ENCODE data around the gene DGCR2.
"Not testable (repeated sequence)": the region's sequence is repeated elsewhere in the genome, so short reads cannot be mapped to it uniquely, and the experiment has no call there.

Gene DGCR2

DNA sequence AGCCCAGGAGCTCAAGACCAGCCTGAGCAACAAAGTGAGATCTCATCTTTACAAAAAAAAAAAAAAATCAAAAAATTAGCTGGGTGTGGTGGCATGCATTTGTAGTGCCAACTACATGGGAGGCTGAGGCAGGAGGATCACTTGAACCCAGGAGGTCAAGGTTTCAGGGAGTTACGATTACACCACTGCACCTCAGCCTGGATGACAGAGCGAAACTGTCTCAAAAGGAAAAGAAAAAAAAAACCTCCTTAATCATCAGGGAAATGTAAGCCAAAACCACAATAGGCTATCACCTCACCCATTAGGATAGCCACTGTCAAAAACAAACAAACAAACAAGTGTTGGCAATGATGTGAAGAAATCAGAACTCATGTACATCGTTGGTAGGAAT lies 13.4 kb downstream of the DGCR2 start:
- DNase-seq (ENCODE audit: low spot score) = no peak

DNA sequence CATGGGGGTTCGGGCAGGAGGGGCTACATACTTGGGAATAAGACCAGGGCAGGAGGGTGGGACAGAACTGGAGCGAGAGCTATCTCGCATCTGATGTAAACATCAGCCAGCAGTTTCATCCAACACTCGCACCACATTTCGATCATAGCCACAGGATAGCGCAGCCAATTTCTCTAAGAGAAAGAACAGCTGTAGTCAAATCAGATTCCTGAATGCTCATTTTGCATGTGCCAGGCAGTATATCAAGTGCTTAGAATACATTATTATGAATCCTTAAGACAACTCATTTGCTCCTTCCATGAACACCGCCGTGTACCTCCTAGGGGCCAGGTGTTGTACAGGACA lies 14.5 kb downstream of the DGCR2 start:
- DNase-seq (ENCODE audit: low spot score) = no peak

DNA sequence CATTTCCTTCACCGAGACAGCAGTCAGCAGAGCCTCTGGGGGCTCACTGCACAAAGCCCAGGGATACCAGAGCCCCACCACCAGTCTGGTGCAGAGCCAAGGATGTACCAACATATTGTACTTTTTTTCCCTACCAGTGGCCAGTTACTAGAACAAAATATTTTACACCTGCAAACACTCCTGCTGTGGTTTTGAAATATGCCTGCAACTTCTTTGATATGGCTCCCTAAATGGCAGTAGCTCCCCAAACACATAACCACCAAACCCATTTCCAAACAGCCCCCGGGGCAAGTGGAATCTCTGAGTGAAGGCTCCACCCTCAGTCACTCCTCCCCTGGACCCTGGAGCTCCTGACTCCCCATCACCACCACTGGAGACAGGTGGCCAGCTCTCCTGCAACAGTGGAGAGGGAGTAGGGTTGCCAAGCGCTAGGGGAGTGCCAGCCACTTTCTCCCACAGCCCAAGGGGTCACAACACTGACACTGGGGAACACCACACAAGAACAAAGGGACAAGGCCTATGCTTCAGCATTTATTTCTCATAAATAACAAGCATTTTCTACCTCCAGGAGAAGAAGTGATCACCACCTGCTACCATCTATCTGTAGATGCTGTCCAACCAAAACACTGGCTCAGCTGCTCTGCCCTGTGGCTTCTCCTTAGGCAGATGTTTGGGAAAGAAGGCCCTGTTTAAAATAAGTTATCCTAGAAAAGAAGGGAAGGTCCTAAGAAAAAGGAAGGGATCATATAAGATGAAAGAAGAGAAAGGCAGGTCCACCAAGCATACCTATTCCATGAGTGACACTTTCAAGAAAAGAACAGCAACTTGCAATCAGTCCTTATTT lies 15.1 kb downstream of the DGCR2 start:
- DNase-seq (ENCODE audit: low spot score) = no peak

DNA sequence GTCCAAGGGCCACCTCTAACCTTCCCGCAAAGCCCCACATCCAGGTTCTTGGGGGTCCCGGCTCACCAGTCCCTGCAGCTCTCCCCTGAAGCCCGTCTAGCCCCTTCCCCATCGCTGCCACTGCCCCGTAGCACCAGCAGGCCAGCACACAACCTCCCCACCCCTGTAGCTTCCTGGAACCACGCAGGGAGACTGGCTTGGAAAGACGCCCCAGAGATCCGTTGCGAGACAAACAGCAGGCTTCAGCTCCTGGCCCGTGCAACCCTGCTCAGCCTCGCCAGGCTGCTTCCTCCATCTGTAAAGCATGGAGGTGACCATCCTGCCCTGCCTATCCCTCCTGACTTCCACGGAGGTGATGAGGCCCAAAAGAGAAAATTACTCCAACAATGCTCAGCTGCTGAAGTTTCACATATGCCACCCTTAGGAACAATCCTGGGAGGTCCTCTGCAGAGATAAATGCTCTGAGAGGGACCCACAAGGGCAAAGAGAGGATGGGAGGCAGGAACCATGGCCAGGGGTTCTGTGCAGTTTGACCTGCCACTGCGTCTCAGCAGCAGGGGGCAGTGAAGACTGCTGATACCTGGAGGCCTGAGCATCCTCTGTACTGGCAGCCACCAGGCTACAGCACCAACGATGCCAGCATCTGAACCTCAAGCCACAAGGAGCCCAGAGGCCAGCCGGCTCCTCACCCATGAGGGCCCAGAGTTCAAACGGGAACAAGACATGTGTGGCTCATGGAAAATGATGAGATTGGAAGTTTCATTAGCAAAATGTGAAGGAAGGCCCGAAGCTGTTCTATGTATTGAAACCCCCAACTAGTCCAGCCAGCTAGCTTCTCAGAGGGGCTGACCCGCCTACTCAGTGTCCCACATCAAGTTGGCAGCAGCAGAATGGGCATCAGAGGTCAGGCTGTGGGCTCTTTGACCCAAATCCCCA lies 16.1 kb downstream of the DGCR2 start:
- peak; percentile 45 for DNase-seq (ENCODE audit: low spot score)

DNA sequence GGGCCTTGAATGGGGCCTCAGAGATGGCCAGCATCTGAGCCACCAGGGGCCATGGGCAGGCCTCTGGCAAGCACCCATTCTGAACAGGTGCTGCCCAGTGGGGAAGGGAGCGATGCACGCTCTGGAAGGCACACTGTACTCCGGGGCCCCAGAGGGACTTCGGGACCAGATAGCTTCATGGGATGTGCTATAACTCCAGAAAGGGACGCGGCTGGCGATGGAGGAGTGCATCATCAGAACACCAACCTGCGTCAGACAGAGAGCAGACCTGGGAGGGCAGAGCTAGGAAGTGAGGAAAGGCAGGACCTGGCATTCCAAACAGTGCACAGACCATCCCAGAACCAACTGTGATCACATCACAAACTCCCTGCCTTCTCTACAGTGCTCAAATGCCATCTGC lies 16.8 kb downstream of the DGCR2 start:
- DNase-seq (ENCODE audit: low spot score) = no peak

DNA sequence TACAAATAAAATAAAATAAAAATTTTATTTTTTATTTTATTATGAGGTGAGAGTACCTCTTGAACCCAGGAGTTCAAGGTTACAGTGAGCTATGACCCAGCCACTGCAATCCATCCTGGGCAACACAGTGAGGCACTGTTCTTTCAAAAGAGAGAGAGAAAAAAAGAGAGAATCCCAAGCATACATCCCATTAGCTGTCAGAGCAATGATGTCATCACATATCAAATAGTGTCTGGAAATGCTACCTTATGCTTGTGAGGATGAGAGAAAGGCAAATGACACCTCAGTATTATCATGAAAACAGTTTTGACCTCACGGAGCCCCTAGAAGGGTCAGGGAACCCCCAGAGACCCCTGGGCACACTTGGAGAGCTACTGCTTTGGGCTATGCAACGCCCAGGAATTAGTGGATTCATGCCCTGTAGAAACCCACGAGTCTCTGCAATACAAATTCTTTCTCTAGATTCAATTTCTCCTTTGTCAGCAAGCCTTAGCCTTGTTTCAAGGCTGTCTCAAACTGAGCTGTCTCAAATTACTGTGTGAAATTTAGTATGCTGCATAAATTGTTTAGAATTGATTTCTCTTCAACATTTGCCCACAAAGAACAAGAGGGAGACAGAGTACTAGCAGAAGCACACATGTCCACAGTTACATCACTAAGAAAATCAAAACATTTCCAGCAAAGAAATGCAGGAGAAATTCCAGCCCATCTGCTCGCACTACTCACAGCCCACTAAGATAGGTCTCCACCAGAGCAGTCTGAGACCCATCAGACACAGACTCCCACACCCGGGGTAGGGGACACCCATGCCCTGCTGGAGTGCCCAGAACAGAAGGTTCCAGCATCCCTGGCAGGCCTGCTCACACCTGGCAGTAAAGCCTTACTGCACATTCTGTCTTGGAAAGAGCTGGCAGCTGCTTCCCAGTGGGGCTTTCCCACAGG lies 18.1 kb downstream of the DGCR2 start:
- no peak for DNase-seq (ENCODE audit: low spot score)

DNA sequence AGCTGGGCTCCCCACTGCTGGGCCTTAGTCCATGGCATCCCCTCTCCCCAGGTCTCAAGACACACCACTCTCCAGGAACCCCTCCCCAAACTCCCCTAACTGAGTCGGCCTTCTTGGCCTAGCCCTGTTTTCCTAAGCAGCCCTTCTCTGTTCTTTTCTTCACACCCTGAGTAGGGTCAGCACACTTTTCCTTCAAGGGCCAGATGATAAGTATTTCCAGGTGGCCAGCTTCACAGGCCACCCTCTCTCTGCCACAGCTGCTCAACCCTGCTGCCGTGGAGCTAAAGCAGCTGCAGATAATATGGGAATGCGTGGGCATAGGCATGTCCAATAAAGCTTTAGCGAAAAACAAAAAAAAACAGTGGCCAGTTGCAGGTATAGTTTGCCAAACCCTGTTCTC lies 24.1 kb downstream of the DGCR2 start:
- DNase-seq (ENCODE audit: low spot score) = no peak

DNA sequence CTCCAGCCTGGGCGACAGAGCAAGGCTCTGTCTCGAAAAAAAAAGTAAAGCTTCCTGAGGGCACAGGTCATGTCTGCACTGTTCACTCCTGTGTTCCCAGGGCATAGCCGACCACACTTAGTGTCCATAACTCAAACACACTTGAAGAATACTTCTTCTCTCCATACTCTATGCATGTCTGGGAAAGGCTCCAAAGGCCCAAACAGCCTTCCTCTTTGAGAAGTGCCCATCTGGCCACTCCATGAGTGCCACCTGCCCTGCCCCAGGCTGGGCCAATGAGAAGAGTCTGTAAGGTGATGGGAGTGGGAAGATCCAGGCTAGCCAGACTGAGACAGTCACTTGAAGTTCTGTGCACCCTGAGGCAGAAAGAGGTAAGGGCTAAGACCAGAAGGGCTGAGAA lies 24.7 kb downstream of the DGCR2 start:
- no peak for DNase-seq (ENCODE audit: low spot score)

DNA sequence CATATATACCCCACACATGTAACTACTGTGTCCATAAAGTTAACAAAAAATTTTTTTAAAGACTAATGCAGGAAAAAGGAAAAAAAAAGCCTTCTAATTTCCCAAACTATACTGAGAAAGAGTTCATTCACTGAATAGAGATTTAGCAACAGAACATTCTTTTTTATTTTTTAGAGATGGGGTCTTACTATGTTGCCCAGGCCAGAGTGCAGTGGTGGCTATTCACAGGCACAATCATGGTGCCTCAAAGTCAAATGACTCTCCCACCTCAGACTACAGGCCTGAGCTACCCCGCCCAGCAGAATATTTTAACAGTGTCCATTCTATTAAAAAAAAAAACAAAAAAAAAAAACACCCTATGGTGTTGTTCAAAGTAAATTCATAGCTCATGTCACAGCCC lies 25.7 kb downstream of the DGCR2 start:
- DNase-seq (ENCODE audit: low spot score) = no peak

DNA sequence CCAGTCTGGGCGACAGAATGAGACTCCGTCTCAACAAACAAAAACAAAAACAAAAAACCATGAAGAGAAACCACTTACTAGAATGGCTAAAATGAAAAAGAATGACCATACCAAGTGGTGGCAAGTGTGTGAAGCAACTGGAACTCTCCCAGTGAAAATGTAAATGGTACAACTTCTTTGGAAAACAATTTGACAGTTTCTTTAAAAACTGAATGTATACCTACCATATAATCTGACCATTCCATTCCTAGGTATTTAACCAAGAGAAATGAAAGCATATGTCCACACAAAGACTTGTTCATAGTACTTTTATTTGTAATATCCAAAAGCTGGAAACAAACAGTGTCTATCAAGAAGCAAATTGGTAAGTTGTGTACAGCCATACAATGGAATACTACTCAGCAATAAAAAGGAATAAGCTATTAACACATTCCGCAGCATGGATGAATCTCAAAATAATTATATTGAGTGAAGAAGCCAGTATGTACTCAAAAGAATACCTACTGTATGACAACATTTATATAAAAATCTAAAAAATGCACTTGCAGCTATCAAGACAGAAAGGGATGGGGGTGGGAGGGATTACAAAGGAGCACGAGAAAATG lies 27.7 kb downstream of the DGCR2 start:
- no peak for DNase-seq (ENCODE audit: low spot score)

DNA sequence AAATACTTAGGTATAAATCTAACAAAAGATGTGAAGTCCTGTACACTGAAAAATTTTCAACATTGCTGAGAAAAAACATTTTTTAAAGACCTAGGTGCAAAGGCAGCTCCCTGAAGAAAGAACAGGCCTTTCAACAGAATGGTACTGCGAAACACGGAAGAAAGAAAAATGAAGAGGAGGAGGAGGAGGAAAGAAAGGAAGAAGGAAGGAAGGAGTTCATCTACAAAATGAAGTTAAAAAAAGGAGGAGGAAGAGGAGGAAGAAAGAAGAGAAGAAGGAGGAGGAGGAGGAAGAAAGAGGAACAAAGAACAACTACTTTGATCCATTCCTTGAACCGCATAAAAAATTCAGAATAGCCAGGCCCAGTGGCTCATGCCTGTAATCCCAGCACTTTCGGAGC lies 29.5 kb downstream of the DGCR2 start:
- no peak for DNase-seq (ENCODE audit: low spot score)

DNA sequence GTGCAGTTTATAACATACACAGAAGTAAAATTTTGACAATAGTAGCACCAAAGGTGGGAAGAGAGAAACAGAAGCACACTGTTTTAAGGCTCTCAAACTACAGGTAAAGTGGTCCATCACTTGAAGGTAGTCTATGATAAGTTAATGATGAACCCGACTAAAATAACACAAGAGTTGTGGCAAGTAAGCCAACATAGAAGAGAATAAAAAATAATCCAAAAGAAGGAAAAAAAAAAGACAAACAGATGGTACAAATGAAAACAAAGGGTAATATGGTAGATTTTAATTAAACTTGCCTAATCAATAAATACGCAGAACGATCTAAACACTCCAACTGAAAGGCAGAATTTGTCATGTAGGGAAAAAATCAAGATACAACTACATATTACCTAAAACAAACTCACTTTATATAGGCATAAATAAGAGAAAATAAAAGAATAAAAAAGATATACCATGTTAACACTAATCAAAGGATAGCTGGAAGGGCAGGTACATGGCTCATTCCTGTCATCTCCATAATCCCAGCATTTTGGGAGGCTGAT lies 31.6 kb downstream of the DGCR2 start:
- DNase-seq (ENCODE audit: low spot score) = no peak

DNA sequence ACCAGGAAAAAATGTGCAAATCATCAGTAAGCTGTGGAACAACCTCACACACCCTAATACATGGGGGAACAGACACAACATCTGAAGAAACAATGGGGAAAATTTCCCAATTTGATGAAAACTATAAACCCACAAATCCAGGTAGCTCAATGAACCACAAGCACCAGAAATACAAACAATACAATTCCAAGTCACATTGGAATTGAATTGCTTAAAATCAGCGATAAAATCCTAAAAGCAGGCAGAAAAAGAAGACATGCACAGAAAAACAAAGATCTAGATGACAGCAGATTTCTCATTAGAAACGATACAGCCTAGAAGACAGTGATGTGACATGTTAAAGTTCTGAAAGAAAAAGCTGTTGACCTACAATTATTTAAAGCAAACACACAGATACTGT lies 32.0 kb downstream of the DGCR2 start:
- DNase-seq (ENCODE audit: low spot score) = no peak

DNA sequence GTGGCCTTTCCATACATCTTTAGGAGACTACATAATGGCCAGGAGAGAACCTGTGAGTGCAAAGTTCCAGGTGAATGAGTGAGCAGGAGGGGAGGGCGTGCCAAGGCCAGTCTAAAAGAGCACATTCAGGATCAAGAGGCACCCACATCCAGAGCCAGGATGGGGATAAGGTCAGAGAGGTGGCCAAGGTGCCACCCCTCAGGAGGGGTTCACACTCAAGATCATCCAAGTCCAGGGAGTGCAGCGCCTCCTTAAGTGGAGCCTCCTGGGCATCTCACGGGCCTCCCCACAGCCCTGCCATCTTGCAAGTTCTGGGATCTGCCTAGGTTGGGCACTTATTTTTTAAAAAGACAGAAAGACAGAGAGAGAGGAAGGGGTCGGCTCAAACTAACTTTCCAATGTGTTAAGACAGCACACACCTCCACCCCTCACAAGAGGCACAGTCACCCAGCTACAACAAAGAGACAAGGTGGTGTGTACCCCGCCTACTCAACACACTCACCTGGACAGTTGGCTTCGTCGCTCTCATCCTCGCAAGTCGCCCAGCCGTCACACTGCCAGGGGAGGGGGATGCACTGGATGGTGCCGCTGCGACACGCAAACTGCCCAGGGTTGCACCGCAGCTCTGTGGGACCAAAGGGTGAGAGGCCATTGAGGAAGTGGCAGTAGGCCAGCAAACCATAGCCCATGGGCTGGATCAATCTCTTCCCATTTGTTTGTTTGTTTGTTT lies 33.2 kb downstream of the DGCR2 start:
- DNase-seq (ENCODE audit: low spot score) = no peak

DNA sequence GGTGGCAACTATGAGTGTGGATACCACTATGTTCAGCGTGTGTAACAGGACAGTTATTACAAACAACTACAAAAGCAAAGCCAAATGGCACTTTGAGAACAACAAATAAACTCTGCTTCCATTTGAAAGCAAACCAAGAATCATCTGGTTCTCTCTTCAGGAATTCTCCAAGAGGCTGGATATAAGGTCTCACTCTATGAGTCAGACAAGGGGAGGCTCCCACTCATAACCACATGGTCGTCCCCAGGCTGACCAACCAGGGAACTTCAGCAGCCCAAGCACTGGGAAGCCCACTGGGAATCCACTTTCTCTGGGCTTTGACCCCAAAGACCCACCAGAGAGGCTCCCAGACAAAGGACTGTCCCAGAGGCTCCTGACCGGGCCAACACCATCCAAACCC lies 35.3 kb downstream of the DGCR2 start:
- DNase-seq (ENCODE audit: low spot score) = no peak

DNA sequence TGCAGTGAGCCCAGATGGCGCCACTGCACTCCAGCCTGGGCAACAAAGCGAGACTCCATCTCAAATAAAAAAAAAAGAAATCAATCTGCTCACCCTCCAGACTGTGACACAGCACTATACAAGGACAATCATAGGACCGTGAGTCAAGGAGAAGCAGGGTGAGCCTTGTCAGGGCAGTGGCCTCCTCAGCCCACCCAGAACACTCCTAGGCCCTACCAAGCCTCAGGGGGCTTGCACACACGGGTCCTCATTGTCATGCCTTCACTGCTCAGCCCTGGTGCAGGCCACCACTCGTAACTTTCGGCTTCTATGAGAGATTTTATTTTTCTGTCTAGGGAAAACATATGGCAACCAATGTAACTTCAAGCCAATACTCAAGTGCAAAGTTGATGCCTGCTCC lies 35.8 kb downstream of the DGCR2 start:
- DNase-seq (ENCODE audit: low spot score) = no peak

DNA sequence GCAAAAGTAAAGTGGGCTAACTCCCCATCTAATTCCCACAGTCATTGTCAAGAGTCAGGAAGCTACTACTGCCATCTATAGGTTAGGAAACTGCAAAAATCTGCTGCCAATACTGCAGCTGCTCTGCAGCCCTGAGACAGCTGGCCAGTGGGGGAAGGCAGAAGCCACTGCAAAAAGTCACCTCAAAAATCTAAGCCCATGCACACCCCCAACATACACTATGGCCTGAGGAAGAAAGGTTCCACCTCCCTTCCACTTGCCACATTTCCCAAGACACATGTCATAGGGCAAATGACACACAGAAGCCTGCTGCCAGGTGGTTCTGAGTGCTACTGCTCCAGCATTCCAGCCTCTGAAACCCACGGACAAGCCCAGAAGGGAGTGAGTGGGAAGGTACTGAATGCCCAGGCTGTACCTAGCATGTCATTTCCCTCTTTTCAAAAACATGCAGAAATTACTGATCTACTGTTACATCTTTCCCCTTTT lies 36.9 kb downstream of the DGCR2 start:
- DNase-seq (ENCODE audit: low spot score) = peak; percentile 52

DNA sequence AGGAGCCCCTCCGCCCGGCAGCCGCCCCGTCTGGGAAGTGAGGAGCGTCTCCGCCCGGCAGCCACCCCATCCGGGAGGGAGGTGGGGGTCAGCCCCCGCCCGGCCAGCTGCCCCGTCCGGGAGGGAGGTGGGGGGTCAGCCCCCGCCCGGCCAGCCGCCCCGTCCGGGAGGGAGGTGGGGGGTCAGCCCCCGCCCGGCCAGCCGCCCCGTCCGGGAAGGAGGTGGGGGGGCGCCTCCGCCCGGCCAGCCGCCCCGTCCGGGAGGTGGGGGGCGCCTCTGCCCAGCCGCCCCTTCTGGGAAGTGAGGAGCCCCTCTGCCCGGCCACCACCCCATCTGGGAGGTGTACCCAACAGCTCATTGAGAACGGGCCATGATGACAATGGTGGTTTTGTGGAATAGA lies 37.6 kb downstream of the DGCR2 start:
- DNase-seq (ENCODE audit: low spot score) = not testable (repeated sequence)

DNA sequence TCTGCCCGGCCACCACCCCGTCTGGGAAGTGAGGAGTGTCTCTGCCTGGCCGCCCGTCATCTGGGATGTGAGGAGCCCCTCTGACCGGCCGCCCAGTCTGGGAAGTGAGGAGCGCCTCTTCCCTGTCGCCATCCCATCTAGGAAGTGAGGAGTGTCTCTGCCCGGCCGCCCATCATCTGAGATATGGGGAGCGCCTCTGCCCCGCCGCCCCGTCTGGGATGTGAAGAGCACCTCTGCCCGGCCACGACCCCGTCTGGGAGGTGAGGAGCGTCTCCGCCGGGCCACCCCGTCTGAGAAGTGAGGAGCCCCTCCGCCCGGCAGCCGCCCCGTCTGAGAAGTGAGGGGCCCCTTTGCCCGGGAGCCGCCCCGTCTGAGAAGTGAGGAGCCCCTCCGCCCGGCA lies 38.1 kb downstream of the DGCR2 start:
- not testable (repeated sequence) for DNase-seq (ENCODE audit: low spot score)

DNA sequence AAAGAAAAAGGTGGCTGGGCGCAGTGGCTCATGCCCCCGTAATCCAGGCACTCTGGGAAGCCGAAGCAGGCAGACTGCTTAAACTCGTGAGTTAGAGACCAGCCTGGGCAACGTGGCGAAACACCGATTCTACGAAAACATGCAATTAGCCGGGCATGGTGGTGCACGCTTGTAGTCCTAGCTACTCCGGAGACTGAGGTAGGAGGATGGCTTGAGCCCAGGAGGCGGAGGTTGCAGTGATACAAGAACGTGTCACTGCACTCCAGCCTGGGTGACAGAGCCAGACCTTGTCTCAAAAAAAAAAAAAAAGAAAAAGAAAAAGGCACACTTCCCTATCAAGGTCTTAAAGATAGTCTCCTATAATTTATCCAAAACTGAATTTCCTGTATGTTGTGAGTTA lies 39.4 kb downstream of the DGCR2 start:
- no peak for DNase-seq (ENCODE audit: low spot score)

DNA sequence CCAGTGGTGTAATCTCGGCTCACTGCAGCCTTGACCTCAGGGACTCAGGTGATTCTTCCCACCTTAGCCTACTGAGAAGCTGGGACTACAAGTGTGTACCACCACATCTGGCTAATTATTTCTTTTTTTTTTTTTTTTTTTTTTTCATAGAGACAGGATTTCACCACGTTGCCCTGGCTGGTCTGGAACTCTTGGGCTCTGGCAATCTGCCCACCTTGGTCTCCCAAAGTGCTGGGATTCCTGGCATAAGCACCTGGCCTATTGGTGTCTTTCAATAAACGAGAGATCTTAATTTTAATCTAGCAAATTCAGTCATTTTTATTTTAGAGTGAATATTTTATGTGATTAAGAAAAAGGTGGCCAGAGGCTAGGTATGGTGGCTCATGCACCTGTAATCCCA lies 40.1 kb downstream of the DGCR2 start:
- DNase-seq (ENCODE audit: low spot score) = no peak
